Measurements from ENCODE around the gene FGF2. TPM values are rescaled to one million over a fixed set of nuclear protein-coding genes. Genes with fewer than 3 reads are reported as not detected.
A peak's percentile ranks its signal among the peaks of the same experiment; 100 is the strongest.
"Not testable (repeated sequence)": the region's sequence is repeated elsewhere in the genome, so short reads cannot be mapped to it uniquely, and the experiment has no call there.

FGF2 gene
- total RNA-seq, 1 donor from 2014 or later, result 25.1 TPM

- Mint-ChIP-seq H3K27me3 (ENCODE audit: low read depth) (no peaks in the 10 kb centered on the region), H3K9me3 (ENCODE audit: low read depth) (peaks cover 11% of the 10 kb centered on the region), H3K36me3 (ENCODE audit: low read depth) (peaks cover 2% of the 10 kb centered on the region), H3K4me3 (ENCODE audit: unreplicated experiment) (no peak overlapping the region), H3K27ac (ENCODE audit: unreplicated experiment) (no peak overlapping the region), H3K4me1 (ENCODE audit: low read depth) (peaks cover 44% of the 10 kb centered on the region)
- DNase-seq (ENCODE audit: low spot score), result no peak
- no peak for TF ChIP-seq CTCF (IDR thresholded peaks at IDR 0.05)
Measured at GRCh38 chr4:122865425-122865824, 38.8 kb downstream of the FGF2 start.

GRCh38 chr4:122868235-122868634 lies 41.6 kb downstream of the FGF2 start:
- H3K9me3 Mint-ChIP-seq (ENCODE audit: low read depth), result peaks cover 22% of the 10 kb centered on the region
- H3K36me3 Mint-ChIP-seq (ENCODE audit: low read depth), result peaks cover 13% of the 10 kb centered on the region
- not testable (repeated sequence) for H3K27me3 Mint-ChIP-seq (ENCODE audit: low read depth); DNase-seq (ENCODE audit: low spot score); H3K4me3 Mint-ChIP-seq (ENCODE audit: unreplicated experiment); H3K27ac Mint-ChIP-seq (ENCODE audit: unreplicated experiment)
- peaks cover 40% of the 10 kb centered on the region for H3K4me1 Mint-ChIP-seq (ENCODE audit: low read depth)

DNA sequence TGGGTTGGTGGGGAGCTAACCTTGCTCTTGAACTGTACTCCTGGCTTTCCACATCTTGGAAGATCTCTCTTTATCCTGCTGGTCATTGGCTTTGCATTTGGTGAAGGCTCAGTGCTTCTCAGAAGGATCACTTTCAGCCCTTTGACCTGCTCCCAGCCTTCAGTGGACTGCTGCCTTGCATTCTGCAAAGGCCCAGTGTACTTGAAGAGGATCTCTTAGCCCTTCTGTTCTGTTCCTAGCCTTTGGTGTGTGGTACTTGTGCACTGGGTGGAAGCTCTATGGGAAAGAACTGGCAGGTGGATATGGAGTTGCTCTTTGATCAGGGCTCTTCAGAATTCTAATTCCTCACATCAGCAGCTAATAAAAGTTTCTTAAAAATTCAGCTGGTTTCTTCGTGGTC lies 46.5 kb downstream of the FGF2 start:
- peaks cover 13% of the 10 kb centered on the region for H3K36me3 Mint-ChIP-seq (ENCODE audit: low read depth)
- no peak overlapping the region for H3K4me3 Mint-ChIP-seq (ENCODE audit: unreplicated experiment)
- no peak for DNase-seq (ENCODE audit: low spot score)
- peak overlapping the region; percentile 85 for H3K27ac Mint-ChIP-seq (ENCODE audit: unreplicated experiment)
- no peak for TF ChIP-seq CTCF (IDR thresholded peaks at IDR 0.05)
- H3K4me1 Mint-ChIP-seq (ENCODE audit: low read depth), result peaks cover 40% of the 10 kb centered on the region
- H3K27me3 Mint-ChIP-seq (ENCODE audit: low read depth), result no peaks in the 10 kb centered on the region
- H3K9me3 Mint-ChIP-seq (ENCODE audit: low read depth), result peaks cover 21% of the 10 kb centered on the region

DNA sequence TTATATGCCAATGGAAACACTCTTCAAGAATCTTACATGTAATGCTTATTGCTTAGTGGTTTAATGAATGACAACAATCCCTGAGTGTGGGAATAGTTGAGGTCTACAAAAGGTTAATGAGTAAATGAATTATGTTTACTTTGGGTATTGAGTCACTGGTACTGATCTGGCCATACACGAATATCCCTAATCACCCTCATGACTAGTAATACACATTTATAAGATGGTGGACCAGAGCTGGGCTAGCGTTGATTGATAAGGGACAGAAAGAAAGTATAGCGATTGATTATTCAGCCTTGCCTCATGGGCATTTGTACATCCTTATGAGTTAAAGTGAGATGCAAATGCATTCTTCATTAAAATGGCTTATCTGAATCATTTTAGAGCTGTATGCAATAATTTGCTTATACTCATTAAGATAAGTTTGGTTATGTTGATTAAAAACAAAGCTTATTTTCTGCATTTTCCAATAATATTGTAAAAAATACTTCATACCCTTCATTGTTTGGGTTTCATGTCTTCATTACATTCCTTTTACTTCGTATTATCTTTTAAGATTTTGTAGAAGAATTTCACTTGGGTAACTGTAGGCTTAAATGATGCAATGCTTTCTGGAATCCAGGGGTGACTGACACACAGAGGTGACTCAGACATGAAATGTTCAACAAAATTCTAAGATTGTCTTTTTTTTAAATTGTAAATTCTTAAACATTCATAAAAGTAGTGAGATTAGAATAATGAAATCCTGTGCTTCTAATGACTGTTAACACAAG lies 47.4 kb downstream of the FGF2 start:
- no peak for TF ChIP-seq CTCF (IDR thresholded peaks at IDR 0.05)
- H3K27ac Mint-ChIP-seq (ENCODE audit: unreplicated experiment), result peak overlapping the region; percentile 85
- peaks cover 12% of the 10 kb centered on the region for H3K9me3 Mint-ChIP-seq (ENCODE audit: low read depth)
- no peaks in the 10 kb centered on the region for H3K27me3 Mint-ChIP-seq (ENCODE audit: low read depth)
- H3K4me3 Mint-ChIP-seq (ENCODE audit: unreplicated experiment), result no peak overlapping the region
- H3K4me1 Mint-ChIP-seq (ENCODE audit: low read depth), result peaks cover 46% of the 10 kb centered on the region
- H3K36me3 Mint-ChIP-seq (ENCODE audit: low read depth), result peaks cover 17% of the 10 kb centered on the region
- no peak for DNase-seq (ENCODE audit: low spot score)

GRCh38 chr4:122875949-122876348 lies 49.3 kb downstream of the FGF2 start:
- Mint-ChIP-seq H3K4me3 (ENCODE audit: unreplicated experiment) (no peak overlapping the region), H3K9me3 (ENCODE audit: low read depth) (peaks cover 5% of the 10 kb centered on the region), H3K27ac (ENCODE audit: unreplicated experiment) (peak overlapping the region; percentile 49), H3K4me1 (ENCODE audit: low read depth) (peaks cover 46% of the 10 kb centered on the region), H3K27me3 (ENCODE audit: low read depth) (no peaks in the 10 kb centered on the region), H3K36me3 (ENCODE audit: low read depth) (peaks cover 26% of the 10 kb centered on the region)
- TF ChIP-seq CTCF (IDR thresholded peaks at IDR 0.05), result no peak
- no peak for DNase-seq (ENCODE audit: low spot score)

DNA sequence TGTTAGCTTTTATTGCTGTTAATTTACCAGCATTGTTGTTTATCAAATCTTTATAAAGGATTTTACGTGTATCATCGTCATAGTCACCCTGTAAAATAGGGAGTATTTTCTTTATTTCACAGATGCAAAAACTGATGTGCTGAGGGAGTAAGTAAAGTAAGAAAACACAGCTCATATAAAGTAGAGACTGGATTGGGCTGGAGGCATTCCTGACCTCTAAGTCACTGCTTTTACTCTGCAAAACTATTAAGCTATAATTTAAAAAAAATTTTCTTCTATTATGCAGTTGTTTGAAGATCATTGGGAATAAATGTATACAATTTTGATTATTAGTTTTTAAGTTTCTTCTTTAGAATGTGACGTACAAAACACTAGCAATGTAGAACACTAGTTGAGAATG lies 49.8 kb downstream of the FGF2 start:
- peaks cover 3% of the 10 kb centered on the region for H3K9me3 Mint-ChIP-seq (ENCODE audit: low read depth)
- H3K4me1 Mint-ChIP-seq (ENCODE audit: low read depth), result peaks cover 46% of the 10 kb centered on the region
- H3K27me3 Mint-ChIP-seq (ENCODE audit: low read depth), result no peaks in the 10 kb centered on the region
- peaks cover 28% of the 10 kb centered on the region for H3K36me3 Mint-ChIP-seq (ENCODE audit: low read depth)
- TF ChIP-seq CTCF (IDR thresholded peaks at IDR 0.05), result no peak
- H3K4me3 Mint-ChIP-seq (ENCODE audit: unreplicated experiment), result no peak overlapping the region
- H3K27ac Mint-ChIP-seq (ENCODE audit: unreplicated experiment), result peak overlapping the region; percentile 49
- no peak for DNase-seq (ENCODE audit: low spot score)
